Endothelial cell (in vitro differentiated cells): ENCODE data around the gene MICAL3. TPM values are rescaled to one million over a fixed set of nuclear protein-coding genes. Genes with fewer than 3 reads are reported as not detected.
"Not testable (repeated sequence)": the region's sequence is repeated elsewhere in the genome, so short reads cannot be mapped to it uniquely, and the experiment has no call there.

Experiments
- DNase-seq: peaks from one replicate; pipeline ENCODE4 v3.0.0; 2021; ENCODE audit warnings: low spot score
- H3K27ac Mint-ChIP-seq: one replicate; pipeline ENCODE4 v1.8.0; 2021; ENCODE audit warnings: mixed read lengths, inconsistent platforms; ENCODE audit not compliant: unreplicated experiment
- H3K27me3 Mint-ChIP-seq: one replicate; pipeline ENCODE4 v1.8.0; 2021; ENCODE audit warnings: mild to moderate bottlenecking, moderate library complexity, mixed read lengths, inconsistent platforms; ENCODE audit not compliant: unreplicated experiment
- H3K36me3 Mint-ChIP-seq: one replicate; pipeline ENCODE4 v1.8.0; 2021; ENCODE audit warnings: mild to moderate bottlenecking, low read depth, mixed read lengths, inconsistent platforms; ENCODE audit not compliant: unreplicated experiment
- H3K4me1 Mint-ChIP-seq: one replicate; pipeline ENCODE4 v1.8.0; 2021; ENCODE audit warnings: mild to moderate bottlenecking, mixed read lengths, inconsistent platforms; ENCODE audit not compliant: unreplicated experiment
- H3K4me3 Mint-ChIP-seq: one replicate; pipeline ENCODE4 v1.8.0; 2021; ENCODE audit warnings: mild to moderate bottlenecking, mixed read lengths, inconsistent platforms; ENCODE audit not compliant: unreplicated experiment
- H3K9me3 Mint-ChIP-seq: one replicate; pipeline ENCODE4 v1.8.0; 2021; ENCODE audit warnings: mixed read lengths, inconsistent platforms; ENCODE audit not compliant: unreplicated experiment
- CTCF ChIP-seq: fragments of 200-600 bp; sonication (generic); IDR thresholded peaks from one replicate; pipeline ENCODE4 v1.5.0; 2021; ENCODE audit warnings: antibody characterized with exemption; ENCODE audit not compliant: unreplicated experiment
- total RNA-seq: library from RNA; stranded (reverse); fragmentation: NEBNext Ultra II Directional; extraction: Animal tissue kit (Norgen Biotek cat#: 25700); gene quantifications from one replicate; pipeline ENCODE4 v1.2.1, GENCODE V29; 2021; ENCODE audit not compliant: unreplicated experiment

Gene MICAL3
- total RNA-seq, 1 donor from 2014 or later: 54.3 TPM

GRCh38 chr22:18056807-18057474 lies 32.6 kb upstream of the MICAL3 start:
- no peak overlapping the region for H3K27ac Mint-ChIP-seq
- DNase-seq: no peak
- peaks cover 2% of the 10 kb centered on the region for H3K27me3 Mint-ChIP-seq
- no peak overlapping the region for H3K4me3 Mint-ChIP-seq
- no peaks in the 10 kb centered on the region for H3K4me1 Mint-ChIP-seq
- H3K9me3 Mint-ChIP-seq: no peaks in the 10 kb centered on the region
- H3K36me3 Mint-ChIP-seq: peaks cover 10% of the 10 kb centered on the region
- no peak for TF ChIP-seq CTCF

DNA sequence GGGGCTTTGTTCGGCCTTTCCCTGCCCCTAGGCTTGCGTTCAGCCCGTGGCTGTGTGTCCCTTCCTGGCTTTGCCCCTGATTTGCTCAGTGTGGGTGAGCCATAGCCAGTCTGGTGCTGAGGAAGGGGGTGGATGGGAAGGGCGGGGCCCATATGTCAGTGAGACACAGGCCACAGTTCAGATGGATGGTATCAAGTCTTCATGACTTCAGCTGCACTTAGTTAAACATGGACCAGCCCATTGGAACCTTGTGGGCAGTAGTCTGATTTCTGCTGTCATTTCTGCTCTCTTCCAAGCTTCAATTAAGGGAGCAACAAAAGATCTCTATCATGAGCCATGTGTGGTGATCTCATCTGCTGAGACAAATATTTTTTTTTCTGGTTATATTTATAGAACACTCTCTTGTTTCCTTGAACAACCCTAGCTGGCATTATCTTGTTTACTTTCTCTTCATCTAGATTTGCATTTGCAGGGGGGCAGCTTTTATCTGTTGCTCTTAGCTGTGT lies 31.9 kb upstream of the MICAL3 start:
- no peak for DNase-seq
- Mint-ChIP-seq H3K27ac (no peak overlapping the region), H3K36me3 (peaks cover 10% of the 10 kb centered on the region), H3K4me1 (no peaks in the 10 kb centered on the region), H3K4me3 (no peak overlapping the region), H3K27me3 (peaks cover 2% of the 10 kb centered on the region), H3K9me3 (no peaks in the 10 kb centered on the region)
- TF ChIP-seq CTCF: no peak

GRCh38 chr22:18055619-18056160 lies 31.3 kb upstream of the MICAL3 start:
- Mint-ChIP-seq H3K9me3 (no peaks in the 10 kb centered on the region), H3K4me1 (no peaks in the 10 kb centered on the region), H3K27ac (no peak overlapping the region), H3K27me3 (peaks cover 2% of the 10 kb centered on the region), H3K36me3 (peaks cover 10% of the 10 kb centered on the region), H3K4me3 (no peak overlapping the region)
- no peak for DNase-seq
- no peak for TF ChIP-seq CTCF

DNA sequence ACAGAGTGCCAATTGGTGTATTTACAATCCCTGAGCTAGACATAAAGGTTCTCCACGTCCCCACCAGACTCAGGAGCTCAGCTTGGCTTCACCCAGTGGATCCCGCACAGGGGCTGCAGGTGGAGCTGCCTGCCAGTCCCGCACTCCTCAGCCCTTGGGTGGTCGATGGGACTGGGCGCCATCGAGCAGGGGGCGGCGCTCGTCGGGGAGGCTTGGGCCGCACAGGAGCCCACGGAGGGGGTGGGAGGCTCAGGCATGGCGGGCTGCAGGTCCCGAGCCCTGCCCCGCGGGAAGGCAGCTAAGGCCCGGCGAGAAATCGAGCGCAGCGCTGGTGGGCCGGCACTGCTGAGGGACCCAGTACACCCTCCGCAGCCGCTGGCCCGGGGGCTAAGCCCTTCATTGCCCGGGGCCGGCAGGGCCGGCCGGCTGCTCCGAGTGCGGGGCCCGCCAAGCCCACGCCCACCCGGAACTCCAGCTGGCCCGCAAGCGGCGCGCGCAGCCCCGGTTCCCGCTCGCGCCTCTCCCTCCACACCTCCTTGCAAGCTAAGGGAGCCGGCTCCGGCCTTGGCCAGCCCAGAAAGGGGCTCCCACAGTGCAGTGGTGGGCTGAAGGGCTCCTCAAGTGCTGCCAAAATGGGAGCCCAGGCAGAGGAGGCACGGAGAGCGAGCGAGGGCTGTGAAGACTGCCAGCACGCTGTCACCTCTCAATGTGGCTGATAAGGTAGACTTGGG lies 29.0 kb upstream of the MICAL3 start:
- not testable (repeated sequence) for H3K27ac Mint-ChIP-seq, H3K9me3 Mint-ChIP-seq, H3K36me3 Mint-ChIP-seq, H3K27me3 Mint-ChIP-seq, DNase-seq, H3K4me3 Mint-ChIP-seq, H3K4me1 Mint-ChIP-seq

DNA sequence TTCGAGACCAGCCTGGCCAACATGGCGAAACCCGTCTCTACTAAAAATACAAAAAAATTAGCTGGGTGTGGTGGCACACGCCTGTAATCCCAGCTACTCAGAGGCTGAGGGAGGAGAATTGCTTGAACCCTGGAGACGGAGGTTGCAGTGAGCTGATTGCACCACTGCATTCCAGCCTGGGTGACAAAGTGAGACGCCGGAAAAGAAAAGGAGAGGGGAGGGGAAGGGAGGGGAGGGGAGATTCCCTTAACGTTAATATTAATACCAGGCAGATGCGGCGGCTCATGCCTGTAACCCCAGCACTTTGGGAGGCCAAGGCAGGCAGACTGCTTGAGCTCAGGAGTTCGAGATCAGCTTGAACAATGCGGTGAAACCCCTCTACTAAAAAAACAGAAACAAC lies 26.8 kb upstream of the MICAL3 start:
- H3K9me3 Mint-ChIP-seq, DNase-seq, H3K4me1 Mint-ChIP-seq, H3K36me3 Mint-ChIP-seq, H3K27ac Mint-ChIP-seq, H3K27me3 Mint-ChIP-seq, H3K4me3 Mint-ChIP-seq: not testable (repeated sequence)

DNA sequence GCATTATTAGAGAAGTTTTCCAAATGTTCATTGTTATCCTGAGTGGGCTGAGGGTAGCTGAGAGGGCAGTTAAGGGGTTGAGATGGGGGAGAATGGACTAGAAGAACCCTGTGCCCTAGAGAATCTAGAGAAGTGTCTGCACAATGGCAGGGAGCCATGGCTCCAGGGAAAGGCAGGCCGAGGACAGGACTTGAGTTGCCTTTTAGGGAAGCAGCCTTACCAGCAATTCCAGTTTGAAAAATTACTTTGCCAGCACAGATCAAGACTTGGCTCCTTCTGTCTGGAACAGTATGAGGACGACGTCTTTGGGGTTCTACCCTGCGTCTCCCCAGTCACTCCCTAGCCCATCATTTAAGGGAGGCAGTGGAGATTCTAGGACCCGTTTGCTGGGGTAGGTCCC lies 25.7 kb upstream of the MICAL3 start:
- no peak overlapping the region for H3K27ac Mint-ChIP-seq
- no peaks in the 10 kb centered on the region for H3K4me1 Mint-ChIP-seq
- H3K9me3 Mint-ChIP-seq: no peaks in the 10 kb centered on the region
- H3K27me3 Mint-ChIP-seq: peaks cover 4% of the 10 kb centered on the region
- no peak for DNase-seq
- H3K36me3 Mint-ChIP-seq: peaks cover 10% of the 10 kb centered on the region
- no peak overlapping the region for H3K4me3 Mint-ChIP-seq
- TF ChIP-seq CTCF: no peak
